GM19099 (cell line): Measurements from ENCODE around the gene USF2.

Experiments
- POLR2A ChIP-seq: IDR thresholded peaks from 3 replicates; pipeline ENCODE4 v1.6.1; 2011; ENCODE audit warnings: low read depth; ENCODE audit not compliant: insufficient read length; ENCODE audit errors: extremely low read depth

USF2 gene

GRCh38 chr19:35268536-35269437 is at the start of gene USF2:
TSS of gene USF2 (plus strand) at chr19:35268962. CDS start at chr19:35269102, 140 bp downstream.
- no peak for TF ChIP-seq POLR2A

GRCh38 chr19:35219008-35219407 is 49.8 kb upstream of the USF2 start:
- TF ChIP-seq POLR2A = no peak

GRCh38 chr19:35220315-35220921 is 48.3 kb upstream of the USF2 start:
- TF ChIP-seq POLR2A = no peak

GRCh38 chr19:35222373-35223015 is 46.3 kb upstream of the USF2 start:
- TF ChIP-seq POLR2A = no peak

GRCh38 chr19:35223084-35223790 is 45.5 kb upstream of the USF2 start:
- TF ChIP-seq POLR2A = no peak

- no peak for TF ChIP-seq POLR2A
These were observed 44.8 kb upstream of the USF2 start for GRCh38 chr19:35223862-35224505.

- TF ChIP-seq POLR2A = no peak
These were observed 43.8 kb upstream of the USF2 start for GRCh38 chr19:35224681-35225571.

- no peak for TF ChIP-seq POLR2A
These were observed 42.8 kb upstream of the USF2 start for GRCh38 chr19:35225951-35226350.

- no peak for TF ChIP-seq POLR2A
These were observed 42.0 kb upstream of the USF2 start for GRCh38 chr19:35226748-35227147.

- no peak for TF ChIP-seq POLR2A
These were observed 40.4 kb upstream of the USF2 start, which contains the start of gene FAM187B for GRCh38 chr19:35228177-35228930. TSS of gene FAM187B (minus strand) at chr19:35228739. CDS start at chr19:35228680, 59 bp downstream.

GRCh38 chr19:35229601-35230000 is 39.2 kb upstream of the USF2 start:
- TF ChIP-seq POLR2A = no peak

GRCh38 chr19:35231956-35232645 is 36.7 kb upstream of the USF2 start:
- no peak for TF ChIP-seq POLR2A

GRCh38 chr19:35232912-35233311 is 35.9 kb upstream of the USF2 start:
- no peak for TF ChIP-seq POLR2A
